Measurements from ENCODE around the gene CTNNA1.
A peak's percentile ranks its signal among the peaks of the same experiment; 100 is the strongest.
"Not testable (repeated sequence)": the region's sequence is repeated elsewhere in the genome, so short reads cannot be mapped to it uniquely, and the experiment has no call there.

CTNNA1 gene

GRCh38 chr5:138757061-138757776, 4.0 kb downstream of the CTNNA1 start:
- Histone ChIP-seq H3K9me3 (ENCODE audit: control insufficient read depth, low read length) (no peaks in the 10 kb centered on the region), H3K4me3 (ENCODE audit: insufficient read depth, low read depth, low read length, poor library complexity, severe bottlenecking) (no peak overlapping the region), H3K27me3 (replicated peaks; ENCODE audit: control insufficient read depth, insufficient read depth, low read length, poor library complexity, severe bottlenecking) (no peaks in the 10 kb centered on the region), H3K4me1 (ENCODE audit: control insufficient read depth, insufficient read depth, low read length, poor library complexity, severe bottlenecking) (peaks cover 20% of the 10 kb centered on the region), H3K27ac (ENCODE audit: insufficient read depth, low read length, poor library complexity, severe bottlenecking) (no peak overlapping the region), H3K36me3 (ENCODE audit: control insufficient read depth, insufficient read depth, low read length) (no peaks in the 10 kb centered on the region)
- no peak for DNase-seq

DNA sequence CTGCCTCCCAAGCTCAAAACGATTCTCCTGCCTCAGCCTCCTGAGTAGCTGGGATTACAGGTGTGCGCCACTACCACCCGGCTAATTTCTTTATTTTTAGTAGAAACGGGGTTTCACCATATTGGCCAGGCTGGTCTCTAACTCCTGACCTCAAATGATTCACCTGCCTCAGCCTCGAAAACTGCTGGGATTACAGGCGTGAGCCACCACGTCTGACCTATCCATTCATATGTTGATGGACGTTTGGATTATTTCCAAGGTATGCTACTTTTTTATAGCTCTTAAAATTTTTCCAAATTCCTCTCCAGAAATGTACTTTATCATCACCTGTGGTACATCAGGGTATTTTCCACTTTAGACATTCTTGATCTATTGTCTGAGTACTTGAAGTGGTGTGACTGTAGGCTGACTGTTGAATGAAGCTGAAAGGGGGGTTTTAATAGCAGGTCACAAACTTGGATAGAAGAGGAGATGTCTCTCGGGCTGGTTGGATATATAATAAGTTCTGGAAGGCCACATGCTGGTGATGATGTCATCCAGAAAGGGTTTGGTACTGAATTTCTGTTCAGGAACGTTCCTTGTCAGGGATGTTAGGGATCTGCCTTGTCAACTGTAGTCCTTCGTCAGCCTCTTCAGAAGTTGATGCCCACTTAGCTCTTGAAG, 7.4 kb downstream of the CTNNA1 start:
- no peak for DNase-seq
- Histone ChIP-seq H3K9me3 (ENCODE audit: control insufficient read depth, low read length) (no peaks in the 10 kb centered on the region), H3K4me1 (ENCODE audit: control insufficient read depth, insufficient read depth, low read length, poor library complexity, severe bottlenecking) (peaks cover 10% of the 10 kb centered on the region), H3K27ac (ENCODE audit: insufficient read depth, low read length, poor library complexity, severe bottlenecking) (no peak overlapping the region), H3K36me3 (ENCODE audit: control insufficient read depth, insufficient read depth, low read length) (no peaks in the 10 kb centered on the region), H3K27me3 (replicated peaks; ENCODE audit: control insufficient read depth, insufficient read depth, low read length, poor library complexity, severe bottlenecking) (no peaks in the 10 kb centered on the region), H3K4me3 (ENCODE audit: insufficient read depth, low read depth, low read length, poor library complexity, severe bottlenecking) (no peak overlapping the region)

DNA sequence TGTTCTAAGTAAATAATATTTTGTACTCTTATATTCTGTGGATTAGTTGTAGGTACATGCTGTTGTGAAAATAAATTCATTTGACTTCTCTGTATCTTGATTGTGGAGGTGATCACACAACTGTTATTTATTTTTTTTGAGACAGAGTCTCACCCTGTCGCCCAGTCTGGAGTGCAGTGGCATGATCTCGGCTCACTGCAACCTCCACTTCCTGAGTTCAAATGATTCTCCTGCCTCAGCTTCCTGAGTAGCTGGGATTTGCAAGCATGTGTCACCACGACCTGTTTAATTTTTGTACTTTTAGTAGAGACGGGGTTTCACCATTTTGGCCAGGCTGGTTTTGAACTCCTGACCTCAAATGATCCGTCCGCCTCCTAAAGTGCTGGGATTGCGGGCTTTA, 7.9 kb downstream of the CTNNA1 start:
- DNase-seq = peak in 1 of 3 donors; percentile 5
- H3K4me1 ChIP-seq (ENCODE audit: control insufficient read depth, insufficient read depth, low read length, poor library complexity, severe bottlenecking) = peaks cover 10% of the 10 kb centered on the region
- H3K27ac ChIP-seq (ENCODE audit: insufficient read depth, low read length, poor library complexity, severe bottlenecking); H3K9me3 ChIP-seq (ENCODE audit: control insufficient read depth, low read length); H3K36me3 ChIP-seq (ENCODE audit: control insufficient read depth, insufficient read depth, low read length); H3K4me3 ChIP-seq (ENCODE audit: insufficient read depth, low read depth, low read length, poor library complexity, severe bottlenecking); H3K27me3 ChIP-seq (replicated peaks; ENCODE audit: control insufficient read depth, insufficient read depth, low read length, poor library complexity, severe bottlenecking): not testable (repeated sequence)

GRCh38 chr5:138761670-138762069, 8.4 kb downstream of the CTNNA1 start:
- H3K4me1 ChIP-seq (ENCODE audit: control insufficient read depth, insufficient read depth, low read length, poor library complexity, severe bottlenecking) = peaks cover 10% of the 10 kb centered on the region
- H3K36me3 ChIP-seq (ENCODE audit: control insufficient read depth, insufficient read depth, low read length); H3K27ac ChIP-seq (ENCODE audit: insufficient read depth, low read length, poor library complexity, severe bottlenecking); H3K9me3 ChIP-seq (ENCODE audit: control insufficient read depth, low read length); H3K4me3 ChIP-seq (ENCODE audit: insufficient read depth, low read depth, low read length, poor library complexity, severe bottlenecking); DNase-seq; H3K27me3 ChIP-seq (replicated peaks; ENCODE audit: control insufficient read depth, insufficient read depth, low read length, poor library complexity, severe bottlenecking): not testable (repeated sequence)

- Histone ChIP-seq H3K27ac (ENCODE audit: insufficient read depth, low read length, poor library complexity, severe bottlenecking) (no peak overlapping the region), H3K27me3 (replicated peaks; ENCODE audit: control insufficient read depth, insufficient read depth, low read length, poor library complexity, severe bottlenecking) (no peaks in the 10 kb centered on the region), H3K4me1 (ENCODE audit: control insufficient read depth, insufficient read depth, low read length, poor library complexity, severe bottlenecking) (peaks cover 10% of the 10 kb centered on the region), H3K36me3 (ENCODE audit: control insufficient read depth, insufficient read depth, low read length) (no peaks in the 10 kb centered on the region), H3K4me3 (ENCODE audit: insufficient read depth, low read depth, low read length, poor library complexity, severe bottlenecking) (no peak overlapping the region), H3K9me3 (ENCODE audit: control insufficient read depth, low read length) (no peaks in the 10 kb centered on the region)
- no peak for DNase-seq
These were observed 8.9 kb downstream of the CTNNA1 start for GRCh38 chr5:138762110-138762509.

DNA sequence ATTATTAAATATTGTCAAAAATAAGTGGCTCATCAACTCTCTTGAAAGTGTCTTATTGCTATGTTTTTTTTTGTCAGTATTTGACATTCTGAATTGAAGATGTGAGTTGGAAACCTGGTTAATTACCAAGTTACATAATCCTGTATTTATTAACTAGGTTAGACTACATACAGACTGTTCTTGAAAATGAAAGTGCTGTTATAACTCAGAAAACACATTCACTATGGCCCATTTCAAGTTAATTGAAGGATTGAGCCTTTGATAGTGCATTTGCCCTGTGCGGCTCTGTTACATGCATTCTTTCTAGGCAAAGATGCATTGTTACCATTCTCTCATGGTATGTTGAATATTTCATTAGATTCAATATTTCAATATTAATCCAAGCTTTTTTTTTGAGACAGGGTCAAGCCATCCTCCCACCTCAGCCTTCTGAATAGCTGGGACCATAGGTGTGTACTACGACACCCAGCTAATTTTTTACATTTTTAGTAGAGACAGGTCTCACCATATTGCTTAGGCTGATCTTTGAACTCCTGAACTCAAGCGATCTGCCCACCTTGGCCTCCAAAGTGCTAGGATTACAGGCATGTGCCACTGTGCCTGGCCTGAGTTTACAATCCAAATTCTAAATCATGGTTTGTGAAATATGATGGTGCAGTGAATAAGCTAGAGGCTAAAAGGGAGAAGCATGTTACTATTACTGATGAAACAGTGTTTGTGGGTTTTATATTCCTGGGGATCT, 10.0 kb downstream of the CTNNA1 start:
- H3K9me3 ChIP-seq (ENCODE audit: control insufficient read depth, low read length) = no peaks in the 10 kb centered on the region
- no peaks in the 10 kb centered on the region for H3K27me3 ChIP-seq (replicated peaks; ENCODE audit: control insufficient read depth, insufficient read depth, low read length, poor library complexity, severe bottlenecking)
- no peak overlapping the region for H3K27ac ChIP-seq (ENCODE audit: insufficient read depth, low read length, poor library complexity, severe bottlenecking)
- no peak for DNase-seq
- peaks cover 10% of the 10 kb centered on the region for H3K4me1 ChIP-seq (ENCODE audit: control insufficient read depth, insufficient read depth, low read length, poor library complexity, severe bottlenecking)
- H3K4me3 ChIP-seq (ENCODE audit: insufficient read depth, low read depth, low read length, poor library complexity, severe bottlenecking) = no peak overlapping the region
- H3K36me3 ChIP-seq (ENCODE audit: control insufficient read depth, insufficient read depth, low read length) = no peaks in the 10 kb centered on the region

DNA sequence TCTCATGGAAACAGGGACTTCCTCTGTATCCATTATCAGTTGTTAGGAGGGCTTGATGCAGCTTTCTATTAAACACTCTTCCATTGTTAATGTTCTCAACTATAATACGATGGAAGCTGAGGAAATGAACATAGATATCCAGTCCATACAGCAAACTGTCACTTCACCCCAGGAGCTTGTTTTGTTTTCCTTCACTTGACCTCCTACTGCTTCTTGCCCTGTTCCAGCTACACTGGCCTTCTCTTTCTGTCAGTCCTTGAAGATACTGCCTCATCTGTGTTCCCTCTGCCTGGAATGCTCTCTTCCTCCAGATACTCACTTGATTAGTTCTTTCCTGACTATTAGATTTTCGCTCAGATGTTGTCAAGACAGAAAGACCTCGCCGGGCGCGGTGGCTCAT, 17.1 kb downstream of the CTNNA1 start:
- Histone ChIP-seq H3K36me3 (ENCODE audit: control insufficient read depth, insufficient read depth, low read length) (no peaks in the 10 kb centered on the region), H3K27me3 (replicated peaks; ENCODE audit: control insufficient read depth, insufficient read depth, low read length, poor library complexity, severe bottlenecking) (no peaks in the 10 kb centered on the region), H3K4me1 (ENCODE audit: control insufficient read depth, insufficient read depth, low read length, poor library complexity, severe bottlenecking) (no peaks in the 10 kb centered on the region), H3K27ac (ENCODE audit: insufficient read depth, low read length, poor library complexity, severe bottlenecking) (no peak overlapping the region), H3K4me3 (ENCODE audit: insufficient read depth, low read depth, low read length, poor library complexity, severe bottlenecking) (no peak overlapping the region), H3K9me3 (ENCODE audit: control insufficient read depth, low read length) (no peaks in the 10 kb centered on the region)
- no peak for DNase-seq

DNA sequence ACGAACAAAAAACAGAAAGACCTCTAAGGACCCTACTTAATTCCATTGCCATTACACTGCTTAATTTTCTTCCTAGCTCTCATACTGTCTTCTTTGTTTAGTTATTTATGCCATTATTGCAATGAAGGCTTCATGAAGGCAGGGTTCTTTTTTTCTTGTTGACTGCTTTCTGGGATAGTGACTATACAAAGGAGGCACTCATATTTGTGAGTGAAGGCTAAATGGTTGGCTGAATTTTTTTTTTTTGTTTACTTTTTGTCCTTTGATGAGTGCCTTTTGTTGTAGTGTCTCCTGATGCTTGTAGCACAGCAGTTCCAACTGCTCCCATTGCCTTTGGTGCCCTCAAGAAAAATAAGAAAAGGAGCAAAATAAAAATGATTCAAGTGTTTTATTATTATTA, 17.8 kb downstream of the CTNNA1 start:
- Histone ChIP-seq H3K27ac (ENCODE audit: insufficient read depth, low read length, poor library complexity, severe bottlenecking) (no peak overlapping the region), H3K36me3 (ENCODE audit: control insufficient read depth, insufficient read depth, low read length) (no peaks in the 10 kb centered on the region)
- DNase-seq = no peak

GRCh38 chr5:138772986-138773594, 19.9 kb downstream of the CTNNA1 start:
- no peak overlapping the region for H3K4me3 ChIP-seq (ENCODE audit: insufficient read depth, low read depth, low read length, poor library complexity, severe bottlenecking)
- no peak overlapping the region for H3K27ac ChIP-seq (ENCODE audit: insufficient read depth, low read length, poor library complexity, severe bottlenecking)

More for the DNA sequence above, 17.8 kb downstream of the CTNNA1 start:
- no peak overlapping the region for H3K4me3 ChIP-seq (ENCODE audit: insufficient read depth, low read depth, low read length, poor library complexity, severe bottlenecking)
- no peaks in the 10 kb centered on the region for H3K27me3 ChIP-seq (replicated peaks; ENCODE audit: control insufficient read depth, insufficient read depth, low read length, poor library complexity, severe bottlenecking)
- no peaks in the 10 kb centered on the region for H3K4me1 ChIP-seq (ENCODE audit: control insufficient read depth, insufficient read depth, low read length, poor library complexity, severe bottlenecking)
- no peaks in the 10 kb centered on the region for H3K9me3 ChIP-seq (ENCODE audit: control insufficient read depth, low read length)

GRCh38 chr5:138773624-138774023, 20.4 kb downstream of the CTNNA1 start:
- H3K27ac ChIP-seq (ENCODE audit: insufficient read depth, low read length, poor library complexity, severe bottlenecking); H3K36me3 ChIP-seq (ENCODE audit: control insufficient read depth, insufficient read depth, low read length); H3K27me3 ChIP-seq (replicated peaks; ENCODE audit: control insufficient read depth, insufficient read depth, low read length, poor library complexity, severe bottlenecking); DNase-seq; H3K4me3 ChIP-seq (ENCODE audit: insufficient read depth, low read depth, low read length, poor library complexity, severe bottlenecking); H3K4me1 ChIP-seq (ENCODE audit: control insufficient read depth, insufficient read depth, low read length, poor library complexity, severe bottlenecking); H3K9me3 ChIP-seq (ENCODE audit: control insufficient read depth, low read length): not testable (repeated sequence)

More at GRCh38 chr5:138772986-138773594, 19.9 kb downstream of the CTNNA1 start:
- Histone ChIP-seq H3K27me3 (replicated peaks; ENCODE audit: control insufficient read depth, insufficient read depth, low read length, poor library complexity, severe bottlenecking) (no peaks in the 10 kb centered on the region), H3K9me3 (ENCODE audit: control insufficient read depth, low read length) (no peaks in the 10 kb centered on the region), H3K36me3 (ENCODE audit: control insufficient read depth, insufficient read depth, low read length) (no peaks in the 10 kb centered on the region), H3K4me1 (ENCODE audit: control insufficient read depth, insufficient read depth, low read length, poor library complexity, severe bottlenecking) (no peaks in the 10 kb centered on the region)
- no peak for DNase-seq
